EL (cell line): ENCODE measurements around the gene PGAP6.
"Not testable (repeated sequence)": the region's sequence is repeated elsewhere in the genome, so short reads cannot be mapped to it uniquely, and the experiment has no call there.

ENCODE experiments used
- DNase-seq: peaks from one replicate; pipeline ENCODE4 v3.0.0-alpha.2; 2016

The PGAP6 gene

DNA sequence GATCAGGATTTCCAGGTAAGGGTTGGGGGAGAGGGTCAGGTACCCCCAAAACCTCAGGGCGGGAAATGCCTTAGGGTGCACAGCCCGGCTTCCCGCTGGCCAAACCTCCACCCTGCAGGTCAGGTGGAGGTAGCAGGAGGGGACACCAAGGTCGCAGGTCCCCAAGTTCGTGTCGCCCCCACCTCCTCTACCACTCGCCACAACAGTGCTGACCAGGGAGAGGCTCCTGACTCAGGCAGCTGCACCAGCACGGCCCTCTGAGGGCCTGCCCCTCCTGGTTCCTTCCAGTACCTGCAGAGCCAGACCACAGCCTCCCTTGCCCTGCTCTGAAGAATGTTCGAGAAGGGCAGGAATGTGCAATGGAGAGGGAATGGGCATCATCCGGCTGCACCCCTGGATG, 15.3 kb downstream of the PGAP6 start:
- no peak for DNase-seq

DNA sequence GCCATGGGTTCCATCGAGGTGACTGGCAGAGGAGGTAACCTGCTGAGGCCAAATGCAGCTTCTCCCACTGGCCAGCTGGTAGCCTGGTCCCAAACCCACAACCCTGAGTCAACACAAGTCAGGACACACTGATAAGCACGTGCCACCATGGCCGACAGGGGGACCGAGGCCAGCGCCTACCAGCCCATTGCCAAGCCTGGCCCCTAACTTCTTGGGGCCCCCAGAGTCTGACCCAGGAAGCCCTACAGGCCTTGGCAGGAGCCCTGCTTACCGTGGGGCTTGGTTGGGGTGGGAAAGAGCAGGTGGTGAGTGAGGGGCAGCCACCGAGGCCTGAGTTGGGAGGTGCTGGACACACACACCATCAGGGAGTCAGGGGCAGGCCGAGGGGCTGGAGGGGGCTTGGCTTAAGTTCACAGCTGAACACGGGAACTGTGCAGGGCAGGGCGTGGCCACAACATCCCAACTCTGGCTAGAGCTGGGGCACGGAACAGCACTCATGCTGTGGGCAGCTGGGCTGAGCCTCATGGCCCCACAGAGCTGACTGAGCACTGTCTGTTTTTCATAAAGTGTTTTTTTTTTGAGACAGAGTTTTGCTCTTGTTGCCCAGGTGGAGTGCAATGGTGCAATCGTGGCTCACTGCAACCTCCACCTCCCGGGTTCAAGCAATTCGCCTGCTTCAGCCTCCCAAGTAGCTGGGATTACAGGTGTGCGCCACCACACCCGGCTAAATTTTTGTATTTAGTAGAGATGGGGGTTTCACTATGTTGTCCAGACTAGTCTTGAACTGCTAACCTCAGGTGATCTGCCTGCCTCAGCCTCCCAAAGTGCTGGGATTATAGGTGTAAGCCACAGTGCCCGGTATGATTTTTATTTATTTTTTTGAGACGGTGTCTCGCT, 16.9 kb downstream of the PGAP6 start:
- no peak for DNase-seq

DNA sequence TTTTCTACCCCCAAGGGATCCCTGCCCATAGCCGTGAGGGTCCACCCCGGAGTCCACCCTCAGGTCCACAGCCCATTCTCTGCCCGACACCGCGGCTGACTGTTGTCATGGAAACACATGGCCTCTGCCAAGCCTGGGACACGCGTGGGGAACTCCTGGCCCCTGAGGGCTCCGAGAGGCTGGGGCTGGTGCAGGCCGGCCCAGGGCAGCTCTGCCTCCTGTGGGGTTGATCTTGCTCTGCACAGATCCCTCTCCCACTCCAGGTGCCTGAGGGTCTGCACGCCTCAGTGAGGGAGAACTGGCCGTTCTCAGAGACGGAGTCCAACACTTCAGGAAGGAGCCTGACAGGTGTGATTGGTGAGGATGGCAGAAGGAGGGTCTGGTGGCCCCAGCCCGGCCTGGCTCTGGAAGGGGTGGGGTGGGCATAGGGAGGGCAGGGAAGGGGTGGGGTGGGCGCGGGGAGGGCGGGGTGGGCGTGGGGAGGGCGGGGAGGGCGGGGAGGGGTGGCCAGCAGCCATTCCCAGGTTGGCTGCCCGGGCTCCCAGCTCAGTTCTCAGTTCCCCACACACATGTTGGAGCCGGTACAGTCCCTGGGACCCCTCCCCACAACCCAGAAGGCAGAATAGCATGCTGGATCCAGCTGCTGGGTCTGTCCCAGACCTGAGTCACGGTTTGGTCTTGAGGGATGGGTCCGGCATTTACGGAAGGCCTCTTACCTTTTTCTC, 17.9 kb downstream of the PGAP6 start:
- no peak for DNase-seq

DNA sequence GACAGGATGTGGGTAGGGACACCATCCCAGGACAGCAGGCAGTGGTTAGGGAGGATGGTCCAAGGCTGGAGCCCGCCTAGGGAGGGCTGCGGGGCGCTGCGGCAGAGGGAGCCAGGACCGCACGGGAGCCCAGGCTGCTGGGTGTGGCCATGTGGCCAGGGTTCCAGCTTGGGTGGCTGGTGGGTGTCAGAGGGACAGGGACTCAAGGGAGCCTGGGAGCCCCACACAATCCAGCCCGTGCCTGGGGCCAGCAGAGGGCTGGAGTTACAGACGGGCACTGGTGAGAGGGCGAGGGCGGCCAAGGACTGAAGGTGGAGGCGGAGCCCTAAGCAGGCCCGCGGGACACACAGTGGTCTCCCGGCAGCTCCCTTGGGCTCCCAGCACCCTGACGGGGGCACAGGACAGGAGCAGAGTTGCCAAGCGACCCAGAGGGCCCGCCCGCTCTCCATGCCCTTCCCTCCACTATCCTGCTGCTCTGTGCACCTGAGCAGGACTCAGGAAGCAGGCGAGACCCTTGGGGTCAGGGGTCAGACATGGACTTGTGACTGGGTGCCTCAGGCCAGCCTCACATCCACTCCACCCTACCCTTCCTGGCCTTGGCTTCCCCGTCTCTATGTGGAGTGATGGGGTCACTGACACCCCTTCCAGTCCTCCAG, 18.5 kb downstream of the PGAP6 start:
- DNase-seq = no peak

DNA sequence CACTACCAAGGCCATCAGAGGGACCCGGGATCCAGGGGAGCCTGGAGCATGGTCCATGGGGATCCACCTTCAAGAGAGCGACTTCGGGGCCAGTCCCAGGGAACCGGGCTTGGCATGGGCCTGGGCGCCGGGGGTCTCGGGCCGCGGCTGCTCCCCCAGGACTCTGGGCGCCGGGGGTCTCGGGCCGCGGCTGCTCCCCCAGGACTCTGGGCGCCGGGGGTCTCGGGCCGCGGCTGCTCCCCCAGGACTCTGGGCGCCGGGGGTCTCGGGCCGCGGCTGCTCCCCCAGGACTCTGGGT, 19.1 kb downstream of the PGAP6 start:
- not testable (repeated sequence) for DNase-seq

DNA sequence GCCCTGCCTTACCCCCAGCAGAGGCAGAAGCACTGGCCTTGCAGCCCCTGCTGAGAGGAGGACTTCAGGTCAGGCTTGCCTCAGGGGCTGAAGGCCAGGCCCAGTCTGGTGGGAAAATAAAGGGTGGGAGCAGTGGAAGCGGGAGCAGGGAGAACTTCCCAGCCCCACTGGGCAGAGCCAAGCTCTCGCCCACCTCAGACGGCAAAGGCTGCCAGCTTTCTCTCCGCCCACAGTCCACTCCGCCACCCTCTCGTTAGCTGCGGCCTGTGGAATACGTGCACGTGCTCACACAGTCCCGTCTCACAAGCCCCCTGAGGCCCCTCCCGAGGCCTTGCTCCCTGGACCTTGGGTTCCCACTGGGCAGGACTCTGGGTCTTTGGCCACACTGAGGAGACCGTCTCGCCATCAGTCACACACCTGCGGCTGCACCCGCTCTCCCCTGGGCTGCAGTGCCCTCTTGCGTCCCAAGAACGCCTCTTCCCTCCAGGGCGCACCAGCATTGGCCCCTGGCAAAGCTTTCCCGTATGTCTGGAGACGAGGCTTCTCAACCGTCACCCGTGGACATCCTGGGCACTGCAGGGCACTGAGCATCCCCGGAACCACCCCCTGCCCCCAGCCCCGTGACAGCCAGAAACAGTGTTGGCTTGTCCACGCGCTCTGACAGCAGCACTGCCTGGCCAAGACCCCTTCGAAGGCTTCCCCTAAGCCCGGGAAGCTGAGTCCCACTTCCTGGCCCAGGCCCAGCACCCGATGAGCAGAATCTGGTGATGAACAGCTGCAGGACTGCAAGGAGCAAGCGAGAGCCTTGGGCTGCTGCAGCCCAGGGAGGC, 19.7 kb downstream of the PGAP6 start:
- peak; percentile 81 for DNase-seq

DNA sequence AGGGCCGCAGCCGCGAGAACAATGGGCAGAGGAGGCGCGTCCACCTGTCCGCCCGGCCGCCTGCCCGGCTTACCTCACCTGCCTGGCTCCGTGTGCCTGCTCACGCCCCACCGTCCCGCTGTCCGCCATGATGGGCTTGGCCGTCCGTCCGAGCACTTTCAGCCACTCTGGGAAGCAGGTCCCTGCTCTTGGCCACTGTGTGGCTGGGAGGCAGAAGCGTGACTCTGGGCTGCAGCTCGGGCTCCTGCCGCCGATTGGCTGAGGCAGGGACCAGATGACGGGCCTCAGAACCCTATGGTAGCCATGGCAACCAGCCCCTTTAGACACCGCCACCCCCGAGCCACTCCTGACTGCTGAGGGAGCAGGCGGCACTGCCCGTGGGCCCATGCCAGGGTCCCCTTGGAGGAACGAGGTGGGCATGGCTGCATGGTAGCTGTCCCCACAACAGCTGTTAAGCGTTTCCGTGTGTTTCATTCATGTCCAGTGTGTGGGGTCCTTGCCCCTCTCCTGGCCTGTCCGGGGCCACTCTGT, 20.4 kb downstream of the PGAP6 start:
- DNase-seq = no peak

DNA sequence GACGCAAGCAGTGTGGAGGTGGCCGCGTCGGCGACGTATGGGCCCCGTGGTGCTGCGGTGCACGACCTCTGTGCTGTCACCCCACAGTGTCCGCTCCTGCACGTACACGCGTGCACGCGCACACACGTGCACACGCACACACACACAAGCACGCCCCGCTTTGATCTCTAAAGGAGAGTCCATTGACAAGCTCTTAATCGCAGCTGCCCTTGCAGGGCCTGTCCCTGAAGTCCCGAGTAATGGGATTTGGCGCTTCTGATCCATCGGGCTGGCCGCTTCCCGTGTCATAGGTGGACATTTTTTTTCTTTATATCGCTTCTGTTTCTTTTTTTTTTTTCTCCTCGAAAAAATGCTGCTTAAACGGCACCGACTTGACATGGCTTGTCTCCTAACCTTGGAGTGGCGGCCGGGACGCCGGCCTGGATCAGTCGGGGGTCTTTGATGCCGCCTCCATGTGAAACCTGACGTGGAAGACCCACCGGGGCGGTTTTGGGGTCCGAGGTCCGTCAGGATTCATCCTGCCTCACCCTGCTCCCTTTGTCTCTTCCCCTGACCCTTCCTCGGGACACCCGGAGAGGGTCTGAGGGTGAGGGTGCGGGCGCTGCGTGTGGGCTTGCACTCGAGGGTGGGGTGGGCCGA, 21.0 kb downstream of the PGAP6 start:
- no peak for DNase-seq

DNA sequence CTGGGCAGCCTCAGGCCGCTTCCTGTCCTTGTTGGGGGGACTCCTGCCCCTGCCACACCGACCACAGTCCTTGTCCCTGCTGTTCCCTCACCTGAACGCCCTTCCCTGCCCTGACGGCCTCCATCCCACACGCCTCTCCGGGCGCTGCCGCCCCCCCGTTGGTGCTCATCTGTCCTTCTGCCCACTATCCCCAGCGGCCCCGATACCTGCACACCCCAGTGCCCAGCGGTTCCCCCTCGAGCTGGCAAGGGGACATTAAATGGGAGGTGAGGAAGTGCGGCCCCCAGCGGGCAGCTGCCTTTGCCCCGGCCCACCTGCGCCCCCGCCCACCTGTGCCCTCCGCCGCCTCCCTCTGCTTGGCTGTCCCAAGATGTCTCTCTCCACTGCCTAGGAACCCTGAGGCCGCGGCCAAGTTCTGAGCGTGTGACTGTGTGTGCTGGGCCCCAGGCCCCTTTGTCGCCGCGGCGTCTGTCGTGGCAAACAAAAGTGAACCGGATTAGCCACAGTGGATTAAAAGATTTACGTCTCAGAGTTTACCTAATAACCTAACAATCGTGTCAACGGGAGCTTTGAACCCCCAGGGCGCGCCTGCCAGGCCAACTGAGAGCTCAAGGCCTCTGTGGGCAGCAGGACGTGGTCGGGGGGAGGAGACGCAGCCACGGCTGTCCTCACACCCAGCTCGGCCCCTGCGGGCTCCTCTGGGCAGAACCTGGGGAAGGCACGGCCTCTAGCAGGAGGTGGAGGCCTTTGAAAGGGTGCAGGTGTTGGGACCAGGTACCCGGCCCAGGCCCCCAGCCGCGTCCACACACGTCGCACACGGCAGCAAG, 21.7 kb downstream of the PGAP6 start:
- DNase-seq = no peak

DNA sequence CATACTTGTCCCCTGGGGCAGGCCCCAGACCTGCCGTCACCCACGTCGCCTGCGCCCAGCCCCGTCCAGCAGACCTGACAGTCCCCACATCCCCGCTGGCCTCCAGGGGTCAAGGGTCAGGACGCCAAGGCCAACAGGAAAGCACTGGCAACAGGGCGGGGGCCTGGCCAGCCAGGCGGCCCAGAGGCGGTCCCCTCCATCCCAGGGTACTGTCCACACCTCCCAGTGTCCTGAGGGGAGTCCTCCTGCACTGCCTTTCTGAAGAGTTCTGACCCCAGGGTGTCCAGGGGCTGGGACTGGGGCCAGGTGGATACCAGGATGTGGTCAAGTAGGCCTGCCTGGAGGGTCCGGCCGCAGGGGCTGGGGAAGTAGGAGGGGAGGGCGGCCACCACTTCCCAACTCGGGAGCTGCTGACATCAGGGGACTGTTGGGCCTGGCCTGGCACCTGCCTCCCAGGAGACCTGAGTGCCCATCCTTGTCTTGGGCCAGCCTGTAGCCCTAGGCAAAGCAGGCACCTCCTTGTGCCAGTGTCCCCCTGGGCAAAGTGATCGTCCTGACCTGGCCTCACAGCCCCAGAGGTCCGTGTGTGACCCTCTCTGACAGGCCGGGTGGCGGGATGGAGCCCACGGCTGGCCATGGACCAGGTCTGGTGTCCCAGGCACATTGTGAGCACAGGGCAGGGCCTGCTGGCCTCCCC, 22.6 kb downstream of the PGAP6 start:
- no peak for DNase-seq

DNA sequence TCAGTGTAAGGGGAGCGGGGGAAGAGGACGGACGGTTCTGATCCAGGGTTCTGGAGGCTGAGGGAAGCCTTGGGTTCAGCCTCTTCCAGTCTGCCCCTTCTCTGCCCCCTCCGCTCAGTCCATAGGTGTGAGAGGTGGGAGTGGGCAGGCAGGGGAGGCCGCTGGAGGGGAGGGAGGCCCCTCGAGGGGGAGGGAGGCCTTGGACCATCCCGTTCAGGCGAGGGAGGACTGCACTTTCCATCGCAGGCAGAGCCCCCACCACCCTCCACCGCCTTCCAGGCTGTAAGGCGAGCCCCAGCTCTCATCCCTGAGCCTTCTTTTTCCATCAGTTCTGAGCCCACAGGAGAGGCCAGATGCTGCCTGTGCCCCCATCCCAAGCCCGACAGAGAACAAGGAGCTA, 25.0 kb downstream of the PGAP6 start:
- DNase-seq = no peak

DNA sequence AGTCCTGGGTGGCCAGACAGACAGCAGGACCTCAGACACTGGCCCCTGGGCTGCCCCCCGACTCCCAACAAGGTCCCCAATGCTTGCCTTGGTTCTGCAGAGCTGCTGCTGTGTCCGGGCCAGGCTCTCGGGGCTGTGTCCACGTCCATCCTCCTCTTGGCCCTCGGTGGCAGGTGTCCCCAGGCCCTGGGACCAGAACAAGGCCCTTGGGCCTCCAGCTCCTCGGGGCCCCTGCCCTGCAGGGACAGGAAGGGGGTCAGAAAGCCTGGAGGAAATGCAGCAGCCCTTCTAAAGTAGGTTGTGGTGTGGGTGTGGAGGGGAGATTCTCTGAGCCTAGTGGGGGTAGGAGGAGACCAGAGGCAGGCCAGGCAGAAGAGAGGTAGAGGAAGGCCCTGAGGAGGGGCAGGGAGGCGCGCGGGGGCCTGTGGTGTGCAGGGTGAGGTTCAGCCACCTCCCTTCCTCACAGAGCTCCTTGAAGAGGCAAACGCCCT, 26.8 kb downstream of the PGAP6 start:
- DNase-seq = no peak

DNA sequence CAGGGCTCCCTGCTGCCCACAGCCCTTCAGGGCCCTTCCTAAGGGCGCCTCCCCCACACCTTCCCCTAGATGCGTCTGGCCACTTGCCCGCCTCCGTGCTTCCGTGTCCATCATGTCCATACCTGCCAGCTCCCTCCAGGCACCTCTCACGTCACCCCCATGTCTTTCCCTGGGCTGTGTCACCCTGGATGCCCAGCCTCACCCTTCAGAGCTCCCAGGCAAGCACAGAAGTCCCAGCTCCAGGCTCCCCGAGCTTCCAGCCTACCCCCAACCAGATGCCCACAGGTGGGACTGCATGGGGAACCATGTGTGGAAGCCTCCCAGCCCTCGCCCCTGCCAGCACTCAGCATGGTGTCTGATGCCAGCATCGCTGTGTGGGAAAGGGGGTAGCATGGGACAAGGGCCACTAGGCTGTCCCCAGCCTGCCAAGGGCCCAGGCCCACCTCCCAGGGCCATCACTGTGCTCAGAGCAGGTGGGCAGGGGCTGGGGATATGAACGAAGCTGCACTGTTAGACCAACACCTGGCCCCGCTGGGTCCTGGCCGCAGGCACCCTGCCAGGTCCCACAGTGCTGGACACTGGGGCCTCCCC, 27.4 kb downstream of the PGAP6 start:
- DNase-seq = no peak

DNA sequence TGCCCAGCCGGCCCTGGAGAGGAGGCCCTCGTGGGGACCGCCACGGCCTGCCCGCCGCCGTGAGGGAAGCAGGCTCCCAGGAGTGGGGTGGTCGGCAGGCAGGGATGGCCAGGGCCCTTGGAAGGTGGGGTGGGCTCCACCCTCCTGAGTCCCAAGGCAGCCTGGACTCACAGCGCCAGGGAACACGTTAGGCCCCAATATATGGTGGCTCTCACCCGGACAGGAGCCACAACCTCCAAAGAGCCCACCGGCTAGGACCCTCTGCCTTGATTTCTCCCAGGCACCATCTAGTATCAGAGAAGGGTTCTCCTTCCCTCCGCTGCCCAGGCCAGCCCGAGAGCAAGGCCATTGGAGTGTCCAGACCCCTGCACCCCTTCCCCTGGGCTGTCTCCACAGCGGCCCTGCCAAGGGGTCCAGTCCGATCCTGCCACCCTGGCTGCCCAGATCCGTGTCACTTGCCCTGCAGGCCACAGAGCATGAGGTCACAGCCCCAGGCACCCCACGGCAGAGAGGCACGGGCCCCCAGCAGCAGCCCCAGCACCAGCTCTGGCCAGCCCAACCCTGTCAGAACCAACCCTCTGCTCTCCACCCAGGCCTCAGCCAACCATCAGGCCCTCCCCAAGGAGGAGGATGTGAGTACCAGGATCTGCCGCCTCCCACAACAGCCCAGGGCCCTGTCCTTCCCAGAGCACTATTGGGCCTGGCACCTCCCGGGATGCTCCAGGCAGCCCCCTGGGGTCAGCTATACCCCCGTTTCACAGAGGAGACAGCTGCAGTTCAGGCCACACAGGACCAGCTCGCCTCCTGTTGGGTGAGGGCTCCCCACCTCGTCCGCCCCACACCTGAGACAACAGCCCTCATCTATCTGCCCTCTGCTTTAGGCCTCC, 28.1 kb downstream of the PGAP6 start:
- no peak for DNase-seq

DNA sequence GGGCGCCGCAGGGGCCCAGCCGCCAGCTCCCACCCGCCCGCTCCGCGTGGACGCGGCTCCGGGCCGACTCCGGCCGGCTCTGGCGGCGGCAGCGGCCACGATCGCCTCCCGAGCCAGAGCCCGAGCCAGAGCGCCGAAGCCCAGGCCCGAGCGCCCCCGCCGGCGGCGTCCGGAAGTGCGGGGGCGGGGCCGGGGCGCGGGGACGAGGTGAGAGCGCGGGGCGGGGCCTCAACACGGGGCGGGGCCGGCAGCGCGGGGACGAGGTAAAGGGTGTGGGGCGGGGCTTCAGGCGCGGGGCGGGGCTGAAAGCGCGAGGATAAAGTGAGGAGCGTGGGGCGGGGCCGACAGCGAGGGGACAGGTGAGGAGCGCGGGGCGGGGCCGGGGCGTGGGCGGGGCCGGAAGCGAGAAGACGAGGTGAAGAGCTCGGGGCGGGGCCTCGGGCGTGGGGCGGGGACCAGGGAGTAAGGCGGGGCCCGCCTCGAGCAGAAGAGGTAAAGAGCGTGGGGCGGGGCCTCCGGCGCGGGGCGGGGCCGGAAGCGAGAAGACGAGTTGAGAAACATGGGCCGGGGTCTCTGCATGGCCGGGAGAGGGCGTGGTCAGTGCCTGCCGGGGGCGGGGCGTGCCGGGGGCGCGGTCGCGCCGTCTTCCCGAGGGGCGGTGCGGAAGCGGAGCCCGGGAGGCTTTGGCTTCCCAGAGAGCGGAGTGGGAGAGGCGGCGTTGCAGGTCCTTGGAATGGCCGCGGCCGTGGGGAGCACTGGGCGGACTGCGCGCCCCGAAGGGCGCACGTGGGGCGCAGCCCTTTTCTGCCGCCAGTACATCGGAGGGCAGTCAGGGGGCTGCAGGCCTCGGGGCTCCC, 29.0 kb downstream of the PGAP6 start, which contains the start of gene AXIN1:
AXIN1 (minus strand) TSS at position 177 of the 857 bp plus-strand sequence. CDS start 5,698 bp downstream, outside the sequence.
- peak; percentile 96 for DNase-seq

DNA sequence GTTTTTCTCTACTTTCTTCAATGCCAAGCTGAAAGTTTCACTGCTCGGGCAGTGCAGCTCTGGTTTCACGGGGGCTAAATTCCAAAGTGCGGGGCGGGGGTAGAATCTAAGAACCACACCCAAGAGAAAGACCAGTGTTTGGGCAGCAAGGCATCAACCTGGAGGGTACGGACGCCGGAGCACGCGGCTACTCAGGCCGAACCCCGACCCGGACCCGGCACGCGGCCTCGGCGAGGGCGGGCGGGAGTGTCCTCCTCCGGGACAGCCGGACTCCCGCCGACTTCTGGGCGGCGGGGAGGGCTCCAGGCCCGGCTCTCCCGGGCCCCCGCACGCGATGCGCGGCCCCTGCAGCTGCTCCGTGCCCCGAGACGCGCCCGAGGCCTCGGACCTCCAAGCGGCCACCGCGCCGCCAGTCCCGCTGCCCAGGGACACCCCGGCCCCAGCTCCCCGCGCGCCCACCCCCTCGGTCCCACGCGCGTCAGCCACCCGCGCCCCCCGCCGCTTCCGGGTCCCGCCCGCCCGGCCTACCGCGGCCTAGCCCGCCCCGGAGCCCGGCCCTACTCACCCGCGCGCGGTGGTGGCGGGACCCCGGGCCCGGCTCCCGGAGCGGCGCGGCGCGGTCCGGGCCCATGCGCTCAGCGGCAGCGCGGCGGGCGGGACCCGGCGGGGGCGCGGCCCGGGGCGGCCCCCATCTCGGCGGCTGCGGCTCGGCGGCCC, 29.8 kb downstream of the PGAP6 start:
- peak; percentile 28 for DNase-seq

DNA sequence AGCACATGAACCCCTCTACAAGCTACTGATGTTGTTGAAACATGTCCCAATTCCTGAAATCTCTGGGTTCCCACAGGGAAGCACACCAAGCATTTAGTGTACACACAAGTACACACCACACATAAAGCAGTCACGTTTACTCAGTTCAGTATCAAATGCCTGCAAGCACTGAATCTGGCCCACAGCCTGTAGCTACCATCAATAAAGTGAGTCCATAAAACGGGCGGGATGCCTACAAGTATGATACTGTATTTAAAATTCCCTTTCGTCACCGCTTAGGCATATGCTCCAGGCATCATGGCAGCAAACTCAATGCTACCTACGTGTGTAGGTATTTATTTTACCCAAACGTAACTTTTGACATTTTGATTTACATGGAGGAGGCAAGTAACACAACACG, 31.6 kb downstream of the PGAP6 start:
- DNase-seq = no peak
